HFFc6 (cell line): ENCODE results near the gene RNF222. TPM values are rescaled to one million over a fixed set of nuclear protein-coding genes. Genes with fewer than 3 reads are reported as not detected.
"Not testable (repeated sequence)": the region's sequence is repeated elsewhere in the genome, so short reads cannot be mapped to it uniquely, and the experiment has no call there.

Experiments
- DNase-seq: peaks from one replicate; pipeline ENCODE4 v3.0.0-alpha.2; 2018
- H3K27ac Mint-ChIP-seq: 2 replicates; pipeline ENCODE4 v1.8.0; 2020; ENCODE audit warnings: mild to moderate bottlenecking, mixed read lengths
- H3K27me3 Mint-ChIP-seq: 2 replicates; pipeline ENCODE4 v1.8.0; 2021; ENCODE audit warnings: mild to moderate bottlenecking, moderate library complexity, mixed read lengths; ENCODE audit not compliant: insufficient read depth
- H3K36me3 Mint-ChIP-seq: 2 replicates; pipeline ENCODE4 v1.8.0; 2021; ENCODE audit warnings: low read depth, mixed read lengths
- H3K4me1 Mint-ChIP-seq: 2 replicates; pipeline ENCODE4 v1.8.0; 2020; ENCODE audit warnings: low read depth, mixed read lengths
- H3K4me3 Mint-ChIP-seq: 2 replicates; pipeline ENCODE4 v1.8.0; 2020; ENCODE audit warnings: mild to moderate bottlenecking, moderate library complexity, mixed read lengths
- H3K9me3 Mint-ChIP-seq: 2 replicates; pipeline ENCODE4 v1.8.0; 2020; ENCODE audit warnings: mild to moderate bottlenecking, mixed read lengths
- total RNA-seq, 6 experiments: library from RNA; stranded (reverse); fragmentation: NEBNext Ultra II Directional; extraction: Animal tissue kit (Norgen Biotek cat#: 25700); gene quantifications; 2 replicates in 1 of 6; 3 replicates in 5 of 6; pipeline ENCODE4 v1.2.3, GENCODE V29; 2021
- TF ChIP-seq, protein P1 (sequence below): fragments of 200-600 bp; sonication (generic); IDR thresholded peaks from 2 replicates; pipeline ENCODE4 v1.5.0; 2021; ENCODE audit warnings: antibody characterized with exemption, mild to moderate bottlenecking

Gene RNF222
- total RNA-seq, 6 experiments from 2014 or later: not detected

DNA sequence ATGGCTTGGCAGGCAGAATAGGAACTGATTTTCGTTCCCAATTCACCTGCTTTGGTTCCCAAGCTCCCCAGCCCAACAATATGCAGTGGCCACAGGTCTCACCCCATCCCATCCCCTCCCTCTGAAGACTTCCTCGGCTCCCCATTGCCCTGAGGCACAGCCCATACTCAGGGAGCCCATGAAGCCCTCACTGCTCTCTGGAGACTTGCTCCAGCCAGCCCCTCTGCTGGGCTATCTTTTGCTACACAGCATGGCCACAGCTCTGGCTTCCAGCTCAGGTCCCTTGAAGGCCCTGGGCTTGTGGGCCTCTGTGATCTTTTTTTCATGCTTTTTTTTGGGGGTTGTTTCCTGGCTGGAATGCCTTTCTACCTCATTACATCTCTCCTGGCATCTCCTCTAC, 8.5 kb upstream of the RNF222 start:
- no peaks in the 10 kb centered on the region for H3K9me3 Mint-ChIP-seq
- no peak overlapping the region for H3K27ac Mint-ChIP-seq
- peaks cover 14% of the 10 kb centered on the region for H3K27me3 Mint-ChIP-seq
- H3K4me3 Mint-ChIP-seq: no peak overlapping the region
- H3K36me3 Mint-ChIP-seq: no peaks in the 10 kb centered on the region
- no peak for DNase-seq
- peaks cover 8% of the 10 kb centered on the region for H3K4me1 Mint-ChIP-seq
- TF ChIP-seq, protein P1, sequence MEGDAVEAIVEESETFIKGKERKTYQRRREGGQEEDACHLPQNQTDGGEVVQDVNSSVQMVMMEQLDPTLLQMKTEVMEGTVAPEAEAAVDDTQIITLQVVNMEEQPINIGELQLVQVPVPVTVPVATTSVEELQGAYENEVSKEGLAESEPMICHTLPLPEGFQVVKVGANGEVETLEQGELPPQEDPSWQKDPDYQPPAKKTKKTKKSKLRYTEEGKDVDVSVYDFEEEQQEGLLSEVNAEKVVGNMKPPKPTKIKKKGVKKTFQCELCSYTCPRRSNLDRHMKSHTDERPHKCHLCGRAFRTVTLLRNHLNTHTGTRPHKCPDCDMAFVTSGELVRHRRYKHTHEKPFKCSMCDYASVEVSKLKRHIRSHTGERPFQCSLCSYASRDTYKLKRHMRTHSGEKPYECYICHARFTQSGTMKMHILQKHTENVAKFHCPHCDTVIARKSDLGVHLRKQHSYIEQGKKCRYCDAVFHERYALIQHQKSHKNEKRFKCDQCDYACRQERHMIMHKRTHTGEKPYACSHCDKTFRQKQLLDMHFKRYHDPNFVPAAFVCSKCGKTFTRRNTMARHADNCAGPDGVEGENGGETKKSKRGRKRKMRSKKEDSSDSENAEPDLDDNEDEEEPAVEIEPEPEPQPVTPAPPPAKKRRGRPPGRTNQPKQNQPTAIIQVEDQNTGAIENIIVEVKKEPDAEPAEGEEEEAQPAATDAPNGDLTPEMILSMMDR: no peak

DNA sequence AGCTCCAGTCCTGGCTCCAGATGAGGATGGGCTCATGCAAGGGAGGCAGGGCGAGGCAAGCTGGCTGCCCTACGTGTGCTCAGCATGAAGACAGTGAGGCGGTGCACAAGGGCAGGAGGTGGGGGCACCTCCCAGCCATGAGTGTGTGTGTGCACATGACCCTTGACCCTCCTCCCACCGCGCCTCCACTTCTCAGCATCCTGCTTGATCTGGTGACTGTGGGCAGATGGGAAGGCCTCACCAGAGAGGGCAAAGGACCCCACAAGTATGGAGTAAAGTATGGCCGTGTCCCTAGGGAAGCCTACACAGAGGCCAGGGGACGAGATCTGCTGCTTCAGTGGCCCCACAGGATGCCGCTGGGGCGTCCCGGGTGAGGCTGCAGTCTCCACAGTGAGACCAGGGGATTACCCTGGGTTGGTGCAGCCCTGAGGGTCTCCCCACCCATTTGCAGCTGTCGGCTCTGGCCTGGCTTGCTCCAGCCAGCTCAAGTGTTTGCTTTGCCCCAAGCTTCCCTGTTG, 7.9 kb upstream of the RNF222 start:
- DNase-seq: no peak
- Mint-ChIP-seq H3K27ac (no peak overlapping the region), H3K4me3 (no peak overlapping the region), H3K4me1 (peaks cover 8% of the 10 kb centered on the region), H3K27me3 (peaks cover 17% of the 10 kb centered on the region), H3K9me3 (no peaks in the 10 kb centered on the region), H3K36me3 (no peaks in the 10 kb centered on the region)
- TF ChIP-seq, protein P1: no peak

DNA sequence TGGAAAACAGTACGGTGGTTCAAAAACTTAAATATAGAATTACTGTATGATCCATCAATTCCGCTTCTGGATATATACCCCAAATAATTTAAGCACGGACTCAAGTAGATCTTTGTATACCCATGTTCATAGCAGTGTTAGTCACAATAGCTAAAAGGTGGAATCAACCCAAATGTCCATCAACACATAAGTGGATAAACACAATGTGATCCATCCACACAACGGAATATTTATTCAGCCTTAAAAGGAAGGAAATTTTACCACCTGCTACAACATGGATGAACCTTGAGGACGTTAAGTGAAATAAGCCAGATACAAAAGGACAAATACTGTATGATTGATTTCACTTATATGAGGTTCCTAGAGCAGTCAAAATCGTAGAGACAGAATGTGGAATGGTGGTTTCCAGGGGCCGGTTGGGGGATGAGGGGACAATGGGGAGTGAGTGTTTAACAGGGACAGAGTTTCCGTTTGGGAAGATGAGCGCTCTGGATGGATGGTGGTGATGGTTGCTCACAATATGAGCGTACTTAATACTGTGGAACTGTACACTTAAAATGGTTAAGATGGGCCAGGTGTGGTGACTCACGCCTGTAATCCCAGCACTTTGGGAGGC, 5.4 kb upstream of the RNF222 start:
- H3K27me3 Mint-ChIP-seq: peaks cover 25% of the 10 kb centered on the region
- H3K27ac Mint-ChIP-seq: no peak overlapping the region
- no peak for DNase-seq
- no peaks in the 10 kb centered on the region for H3K4me1 Mint-ChIP-seq
- H3K36me3 Mint-ChIP-seq: no peaks in the 10 kb centered on the region
- H3K4me3 Mint-ChIP-seq: no peak overlapping the region
- H3K9me3 Mint-ChIP-seq: no peaks in the 10 kb centered on the region
- TF ChIP-seq, protein P1: no peak

DNA sequence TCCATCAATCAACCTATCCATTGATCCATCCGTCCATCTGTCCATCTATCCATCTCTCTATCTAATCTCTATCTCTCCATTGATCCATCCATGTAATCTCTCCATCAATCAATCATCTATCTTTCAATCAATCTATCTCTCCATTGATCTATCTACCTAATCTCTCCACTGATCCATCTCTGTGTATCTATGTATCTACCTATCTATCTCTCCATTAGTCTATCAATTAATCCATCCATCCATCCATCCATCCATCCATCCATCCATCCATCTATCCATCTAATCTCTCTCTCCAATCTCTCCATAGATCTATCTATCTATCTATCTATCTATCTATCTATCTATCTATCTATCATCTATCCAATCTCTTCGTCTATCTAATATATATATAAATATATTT, 3.5 kb upstream of the RNF222 start:
- Mint-ChIP-seq H3K4me1 (no peaks in the 10 kb centered on the region), H3K27ac (no peak overlapping the region), H3K9me3 (no peaks in the 10 kb centered on the region), H3K4me3 (no peak overlapping the region), H3K27me3 (peaks cover 38% of the 10 kb centered on the region), H3K36me3 (no peaks in the 10 kb centered on the region)
- TF ChIP-seq, protein P1: no peak
- no peak for DNase-seq

DNA sequence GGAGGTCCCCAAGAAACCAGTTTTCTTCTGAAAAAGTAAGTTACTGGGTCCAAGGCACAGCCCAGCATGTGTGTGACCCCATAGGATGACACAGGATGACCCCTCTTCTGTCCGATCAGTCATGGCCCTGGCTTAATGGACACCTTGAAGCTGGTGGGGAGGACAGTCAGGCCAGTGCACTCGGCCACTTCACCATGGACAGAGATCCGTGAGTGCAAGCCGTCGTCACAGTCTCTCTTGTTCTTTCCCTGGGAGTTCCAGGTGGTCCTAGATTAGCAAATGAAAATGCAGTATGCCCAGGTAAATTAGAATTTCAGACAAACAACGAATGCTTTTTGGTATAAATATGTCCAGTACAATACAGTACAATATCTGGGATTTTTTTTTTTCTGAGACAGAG, 1.4 kb upstream of the RNF222 start:
- TF ChIP-seq, protein P1: no peak
- Mint-ChIP-seq H3K4me1 (peaks cover 3% of the 10 kb centered on the region), H3K36me3 (no peaks in the 10 kb centered on the region), H3K4me3 (no peak overlapping the region), H3K27ac (no peak overlapping the region), H3K27me3 (peaks cover 30% of the 10 kb centered on the region), H3K9me3 (no peaks in the 10 kb centered on the region)
- no peak for DNase-seq

DNA sequence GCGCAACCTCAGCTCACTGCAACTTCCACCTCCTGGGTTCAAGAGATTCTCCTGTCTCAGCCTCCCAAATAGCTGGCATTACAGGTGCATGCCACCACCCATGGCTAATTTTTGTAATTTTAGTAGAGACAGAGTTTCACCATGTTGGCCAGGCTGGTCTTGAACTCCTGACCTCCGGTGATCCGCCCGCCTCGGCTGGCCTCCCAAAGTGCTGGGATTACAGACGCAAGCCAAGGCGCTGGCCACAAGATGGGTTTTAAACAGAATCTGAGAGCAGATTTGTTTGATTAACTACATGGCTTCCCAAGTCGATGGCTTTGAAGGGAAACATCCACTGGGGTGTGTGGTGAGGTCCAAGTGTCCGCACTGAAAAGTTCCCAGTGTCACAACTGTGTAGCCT, 3.1 kb downstream of the RNF222 start:
- H3K27me3 Mint-ChIP-seq: peaks cover 24% of the 10 kb centered on the region
- H3K27ac Mint-ChIP-seq, DNase-seq, H3K4me3 Mint-ChIP-seq, H3K36me3 Mint-ChIP-seq, H3K9me3 Mint-ChIP-seq: not testable (repeated sequence)
- peaks cover 19% of the 10 kb centered on the region for H3K4me1 Mint-ChIP-seq
